VCaP (cell line): ENCODE measurements around the gene ETV7.
"Not testable (repeated sequence)": the region's sequence is repeated elsewhere in the genome, so short reads cannot be mapped to it uniquely, and the experiment has no call there.

ENCODE experiments used
- H3K27ac ChIP-seq: fragments of 450-650 bp; 2 replicates; pipeline ENCODE4 v1.5.1; 2017
- CTCF ChIP-seq: fragments of 450-650 bp; conservative IDR thresholded peaks from 2 replicates; pipeline ENCODE4 v1.5.1; 2017; ENCODE audit warnings: mild to moderate bottlenecking, moderate library complexity

Gene ETV7

GRCh38 chr6:36371211-36371610, 16.3 kb downstream of the ETV7 start:
- no peak overlapping the region for H3K27ac ChIP-seq
- TF ChIP-seq CTCF: no peak

GRCh38 chr6:36370638-36371037, 16.8 kb downstream of the ETV7 start:
- H3K27ac ChIP-seq: no peak overlapping the region
- no peak for TF ChIP-seq CTCF

GRCh38 chr6:36368921-36369865, 18.3 kb downstream of the ETV7 start:
- no peak for TF ChIP-seq CTCF
- H3K27ac ChIP-seq: no peak overlapping the region

- H3K27ac ChIP-seq: no peak overlapping the region
- TF ChIP-seq CTCF: no peak
Measured at GRCh38 chr6:36368421-36368820, 19.0 kb downstream of the ETV7 start.

- no peak overlapping the region for H3K27ac ChIP-seq
- TF ChIP-seq CTCF: no peak
Measured at GRCh38 chr6:36367743-36368142, 19.7 kb downstream of the ETV7 start.

GRCh38 chr6:36364669-36365479, 22.6 kb downstream of the ETV7 start:
- no peak for TF ChIP-seq CTCF
- no peak overlapping the region for H3K27ac ChIP-seq

GRCh38 chr6:36364061-36364635, 23.3 kb downstream of the ETV7 start:
- not testable (repeated sequence) for H3K27ac ChIP-seq

GRCh38 chr6:36363371-36363752, 24.1 kb downstream of the ETV7 start:
- H3K27ac ChIP-seq: not testable (repeated sequence)
